Activated naive CD4-positive, alpha-beta T cell treated with anti-CD3 and anti-CD28 coated beads, Interleukin-2, amount 50 U/mL, for 24 hours (primary cell): ENCODE measurements around the gene SLC9A1.

Source experiments
- H3K27ac Mint-ChIP-seq: one replicate; pipeline ENCODE4 v1.8.0; 2021; ENCODE audit warnings: mild to moderate bottlenecking, mixed read lengths
- H3K27me3 Mint-ChIP-seq: one replicate; pipeline ENCODE4 v1.8.0; 2021; ENCODE audit warnings: mixed read lengths
- H3K36me3 Mint-ChIP-seq: one replicate; pipeline ENCODE4 v1.8.0; 2021; ENCODE audit warnings: mixed read lengths
- H3K4me1 Mint-ChIP-seq: one replicate; pipeline ENCODE4 v1.8.0; 2021; ENCODE audit warnings: mixed read lengths
- H3K4me3 Mint-ChIP-seq: one replicate; pipeline ENCODE4 v1.8.0; 2021; ENCODE audit warnings: mild to moderate bottlenecking, mixed read lengths
- H3K9me3 Mint-ChIP-seq: one replicate; pipeline ENCODE4 v1.8.0; 2021; ENCODE audit warnings: mixed read lengths

The SLC9A1 gene

GRCh38 chr1:27092888-27093287 is 62.0 kb downstream of the SLC9A1 start:
- Mint-ChIP-seq H3K27ac (no peak overlapping the region), H3K9me3 (no peaks in the 10 kb centered on the region), H3K4me3 (no peak overlapping the region), H3K4me1 (no peaks in the 10 kb centered on the region), H3K36me3 (no peaks in the 10 kb centered on the region), H3K27me3 (no peaks in the 10 kb centered on the region)

GRCh38 chr1:27090911-27091310 is 64.0 kb downstream of the SLC9A1 start:
- H3K27ac Mint-ChIP-seq = no peak overlapping the region
- H3K4me1 Mint-ChIP-seq = no peaks in the 10 kb centered on the region
- H3K27me3 Mint-ChIP-seq = no peaks in the 10 kb centered on the region
- H3K36me3 Mint-ChIP-seq = no peaks in the 10 kb centered on the region
- H3K9me3 Mint-ChIP-seq = no peaks in the 10 kb centered on the region
- H3K4me3 Mint-ChIP-seq = no peak overlapping the region

- no peak overlapping the region for H3K27ac Mint-ChIP-seq
- no peak overlapping the region for H3K4me3 Mint-ChIP-seq
- H3K9me3 Mint-ChIP-seq = no peaks in the 10 kb centered on the region
- no peaks in the 10 kb centered on the region for H3K36me3 Mint-ChIP-seq
- peaks cover 12% of the 10 kb centered on the region for H3K4me1 Mint-ChIP-seq
- H3K27me3 Mint-ChIP-seq = no peaks in the 10 kb centered on the region
Measured at GRCh38 chr1:27087371-27088220, 67.3 kb downstream of the SLC9A1 start.

- Mint-ChIP-seq H3K4me1 (peaks cover 12% of the 10 kb centered on the region), H3K27ac (no peak overlapping the region), H3K4me3 (no peak overlapping the region)
Measured at GRCh38 chr1:27086628-27087027, 68.3 kb downstream of the SLC9A1 start.

GRCh38 chr1:27086026-27086425 is 68.9 kb downstream of the SLC9A1 start:
- H3K9me3 Mint-ChIP-seq = no peaks in the 10 kb centered on the region
- H3K27me3 Mint-ChIP-seq = no peaks in the 10 kb centered on the region
- H3K27ac Mint-ChIP-seq = no peak overlapping the region
- H3K36me3 Mint-ChIP-seq = no peaks in the 10 kb centered on the region
- peaks cover 12% of the 10 kb centered on the region for H3K4me1 Mint-ChIP-seq
- no peak overlapping the region for H3K4me3 Mint-ChIP-seq

More at GRCh38 chr1:27086628-27087027, 68.3 kb downstream of the SLC9A1 start:
- Mint-ChIP-seq H3K27me3 (no peaks in the 10 kb centered on the region), H3K36me3 (no peaks in the 10 kb centered on the region), H3K9me3 (no peaks in the 10 kb centered on the region)

GRCh38 chr1:27084107-27084506 is 70.8 kb downstream of the SLC9A1 start:
- H3K4me1 Mint-ChIP-seq = peaks cover 12% of the 10 kb centered on the region
- H3K4me3 Mint-ChIP-seq = no peak overlapping the region
- no peaks in the 10 kb centered on the region for H3K36me3 Mint-ChIP-seq
- no peaks in the 10 kb centered on the region for H3K9me3 Mint-ChIP-seq
- no peak overlapping the region for H3K27ac Mint-ChIP-seq
- no peaks in the 10 kb centered on the region for H3K27me3 Mint-ChIP-seq

GRCh38 chr1:27077968-27078367 is 77.0 kb downstream of the SLC9A1 start:
- H3K27me3 Mint-ChIP-seq = no peaks in the 10 kb centered on the region
- no peaks in the 10 kb centered on the region for H3K36me3 Mint-ChIP-seq
- no peaks in the 10 kb centered on the region for H3K4me1 Mint-ChIP-seq
- H3K4me3 Mint-ChIP-seq = no peak overlapping the region
- no peaks in the 10 kb centered on the region for H3K9me3 Mint-ChIP-seq
- H3K27ac Mint-ChIP-seq = no peak overlapping the region

- Mint-ChIP-seq H3K27me3 (no peaks in the 10 kb centered on the region), H3K9me3 (no peaks in the 10 kb centered on the region), H3K27ac (no peak overlapping the region), H3K4me1 (no peaks in the 10 kb centered on the region), H3K4me3 (no peak overlapping the region), H3K36me3 (no peaks in the 10 kb centered on the region)
Measured at GRCh38 chr1:27076803-27077202, 78.1 kb downstream of the SLC9A1 start.

- H3K4me3 Mint-ChIP-seq = no peak overlapping the region
- H3K4me1 Mint-ChIP-seq = no peaks in the 10 kb centered on the region
- no peaks in the 10 kb centered on the region for H3K27me3 Mint-ChIP-seq
- H3K36me3 Mint-ChIP-seq = no peaks in the 10 kb centered on the region
- H3K27ac Mint-ChIP-seq = no peak overlapping the region
- H3K9me3 Mint-ChIP-seq = no peaks in the 10 kb centered on the region
Measured at GRCh38 chr1:27074175-27074780, 80.6 kb downstream of the SLC9A1 start.

- no peaks in the 10 kb centered on the region for H3K4me1 Mint-ChIP-seq
- H3K27ac Mint-ChIP-seq = no peak overlapping the region
- no peaks in the 10 kb centered on the region for H3K27me3 Mint-ChIP-seq
- no peaks in the 10 kb centered on the region for H3K36me3 Mint-ChIP-seq
- no peak overlapping the region for H3K4me3 Mint-ChIP-seq
- H3K9me3 Mint-ChIP-seq = no peaks in the 10 kb centered on the region
Measured at GRCh38 chr1:27071049-27071416, 83.9 kb downstream of the SLC9A1 start.

- no peak overlapping the region for H3K4me3 Mint-ChIP-seq
- no peaks in the 10 kb centered on the region for H3K27me3 Mint-ChIP-seq
- H3K4me1 Mint-ChIP-seq = no peaks in the 10 kb centered on the region
- no peak overlapping the region for H3K27ac Mint-ChIP-seq
- no peaks in the 10 kb centered on the region for H3K9me3 Mint-ChIP-seq
- no peaks in the 10 kb centered on the region for H3K36me3 Mint-ChIP-seq
Measured at GRCh38 chr1:27070390-27071048, 84.4 kb downstream of the SLC9A1 start.

GRCh38 chr1:27068922-27069321 is 86.0 kb downstream of the SLC9A1 start:
- H3K36me3 Mint-ChIP-seq = no peaks in the 10 kb centered on the region
- H3K4me1 Mint-ChIP-seq = no peaks in the 10 kb centered on the region
- H3K4me3 Mint-ChIP-seq = no peak overlapping the region
- no peaks in the 10 kb centered on the region for H3K9me3 Mint-ChIP-seq
- H3K27ac Mint-ChIP-seq = no peak overlapping the region
- H3K27me3 Mint-ChIP-seq = no peaks in the 10 kb centered on the region

GRCh38 chr1:27065999-27066630 is 88.8 kb downstream of the SLC9A1 start:
- Mint-ChIP-seq H3K4me1 (no peaks in the 10 kb centered on the region), H3K4me3 (no peak overlapping the region), H3K9me3 (no peaks in the 10 kb centered on the region), H3K36me3 (no peaks in the 10 kb centered on the region), H3K27ac (no peak overlapping the region), H3K27me3 (no peaks in the 10 kb centered on the region)

- no peaks in the 10 kb centered on the region for H3K36me3 Mint-ChIP-seq
- no peak overlapping the region for H3K4me3 Mint-ChIP-seq
- no peak overlapping the region for H3K27ac Mint-ChIP-seq
- H3K9me3 Mint-ChIP-seq = no peaks in the 10 kb centered on the region
- H3K4me1 Mint-ChIP-seq = no peaks in the 10 kb centered on the region
- H3K27me3 Mint-ChIP-seq = no peaks in the 10 kb centered on the region
Measured at GRCh38 chr1:27060891-27061290, 94.0 kb downstream of the SLC9A1 start.

- Mint-ChIP-seq H3K4me1 (no peaks in the 10 kb centered on the region), H3K27ac (no peak overlapping the region), H3K4me3 (no peak overlapping the region), H3K36me3 (no peaks in the 10 kb centered on the region), H3K27me3 (no peaks in the 10 kb centered on the region), H3K9me3 (no peaks in the 10 kb centered on the region)
Measured at GRCh38 chr1:27058966-27059669, 95.8 kb downstream of the SLC9A1 start.
